OCI-LY7 (cell line): Measurements from ENCODE around the gene NLRP8. TPM values are rescaled to one million over a fixed set of nuclear protein-coding genes. Genes with fewer than 3 reads are reported as not detected.

Experiments used
- BruUV-seq: library from RNA; stranded (reverse); fragments of 400-500 nt; replicated peaks from 2 replicates; lab custom pipeline; 2021; lab: Mats Ljungman, UMichigan
- CTCF ChIA-PET: fragments of 300-600 bp; sonication (Branson Sonifier 250); formaldehyde crosslinking; loops from one replicate; lab custom pipeline; 2022; ENCODE audit warnings: antibody characterized with exemption; ENCODE audit not compliant: unreplicated experiment; lab: Charles Lee
- POLR2A ChIA-PET: fragments of 300-600 bp; sonication (Branson Sonifier 250); formaldehyde crosslinking; loops from one replicate; lab custom pipeline; 2022; ENCODE audit warnings: antibody characterized with exemption; lab: Charles Lee
- DNase-seq: peaks from one replicate; pipeline ENCODE4 v3.0.0-alpha.2; 2015; ENCODE audit warnings: low spot score
- H2AFZ ChIP-seq: fragments of 200-600 bp; sonication (generic), shearing (Covaris generic); 2 replicates; pipeline ENCODE4 v1.6.1; 2014; ENCODE audit warnings: mild to moderate bottlenecking, antibody characterized with exemption, low read length, moderate library complexity
- H3K27ac ChIP-seq: fragments of 200-600 bp; sonication (generic); 2 replicates; pipeline ENCODE4 v1.5.1; 2014; ENCODE audit warnings: mixed run types, low read depth, mild to moderate bottlenecking, moderate library complexity, low read length, inconsistent platforms; ENCODE audit not compliant: poor library complexity, severe bottlenecking
- H3K36me3 ChIP-seq: fragments of 200-600 bp; sonication (generic); 2 replicates; pipeline ENCODE4 v1.6.1; 2014; ENCODE audit warnings: mild to moderate bottlenecking, antibody characterized with exemption, low read length, moderate library complexity, mixed read lengths; ENCODE audit not compliant: insufficient read depth
- H3K4me1 ChIP-seq: fragments of 200-600 bp; sonication (generic); 2 replicates; pipeline ENCODE4 v1.5.1; 2014; ENCODE audit warnings: mild to moderate bottlenecking, low read length; ENCODE audit not compliant: insufficient read depth, poor library complexity, severe bottlenecking
- H3K4me2 ChIP-seq: fragments of 200-600 bp; sonication (generic); 2 replicates; pipeline ENCODE4 v1.6.1; 2014; ENCODE audit warnings: mild to moderate bottlenecking, low read length
- H3K4me3 ChIP-seq: fragments of 200-600 bp; sonication (generic); 2 replicates; pipeline ENCODE4 v1.5.1; 2014; ENCODE audit warnings: mild to moderate bottlenecking, low read depth, low read length; ENCODE audit not compliant: poor library complexity, severe bottlenecking
- H3K79me2 ChIP-seq: fragments of 200-600 bp; sonication (generic); 2 replicates; pipeline ENCODE4 v1.6.1; 2016; ENCODE audit warnings: low read depth, mild to moderate bottlenecking, low read length, moderate library complexity, mixed read lengths; ENCODE audit not compliant: insufficient read depth
- H3K9me2 ChIP-seq: fragments of 200-600 bp; sonication (generic); 2 replicates; pipeline ENCODE4 v1.6.1; 2016; ENCODE audit warnings: mild to moderate bottlenecking, low read length, mixed read lengths; ENCODE audit not compliant: insufficient read depth
- H3K9me3 ChIP-seq: fragments of 200-600 bp; sonication (generic); 2 replicates; pipeline ENCODE4 v1.6.1; 2014; ENCODE audit warnings: mild to moderate bottlenecking, mixed run types, low read length, mixed read lengths
- H4K20me1 ChIP-seq: fragments of 200-600 bp; sonication (generic); 2 replicates; pipeline ENCODE4 v1.6.1; 2014; ENCODE audit warnings: mild to moderate bottlenecking, antibody characterized with exemption, low read length, moderate library complexity, mixed read lengths; ENCODE audit not compliant: insufficient read depth
- EZH2phosphoT487 ChIP-seq: fragments of 200-600 bp; sonication (generic); IDR thresholded peaks from 2 replicates; pipeline ENCODE4 v1.6.1; 2018; ENCODE audit warnings: low read depth, borderline replicate concordance, mild to moderate bottlenecking, mixed run types, antibody characterized with exemption, low read length, moderate library complexity, mixed read lengths
- intact Hi-C: fragments of 100-400 bp; cut with micrococcal nuclease; formaldehyde crosslinking; loops from one replicate; pipeline ENCODE4 v1.10.0; 2022; ENCODE audit not compliant: unreplicated experiment
- total RNA-seq, 2 experiments: library from RNA; depleted of rRNA in 1 of 2; stranded (reverse); fragments of >200 nt in 1 of 2; shearing (Covaris generic) in 1 of 2; gene quantifications; 2 replicates each; pipeline ENCODE4 v1.2.3, GENCODE V29; 2014 to 2022
- TF ChIP-seq, protein P1 (sequence below): fragments of 200-600 bp; sonication (generic); conservative IDR thresholded peaks from 2 replicates; pipeline ENCODE4 v1.5.1; 2014; ENCODE audit warnings: mild to moderate bottlenecking, antibody characterized with exemption, low read length, moderate library complexity, mixed read lengths

NLRP8 gene
- total RNA-seq, 2 experiments from 2014 or later = not detected

DNA sequence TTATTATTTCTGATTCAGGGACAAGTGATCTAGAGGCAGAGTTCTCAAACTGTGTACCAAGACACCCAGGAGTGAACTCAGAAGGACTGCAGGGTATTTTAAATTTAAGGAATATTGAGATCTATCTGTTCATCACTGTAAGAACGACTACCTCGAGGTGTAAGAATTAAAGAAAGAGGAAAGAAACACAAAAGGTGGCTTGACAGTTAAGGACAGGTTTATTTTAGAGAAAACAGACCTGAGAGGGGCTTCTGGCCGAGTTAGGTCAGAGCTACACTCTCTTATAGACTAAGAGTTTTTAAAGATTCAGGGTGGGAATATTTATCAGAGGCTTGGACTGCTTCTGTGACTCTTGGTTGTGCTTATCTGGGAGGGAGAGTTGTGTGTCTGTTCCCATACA, 26.4 kb downstream of the NLRP8 start:
- TF ChIP-seq EZH2phosphoT487 = no peak
- TF ChIP-seq, protein P1, sequence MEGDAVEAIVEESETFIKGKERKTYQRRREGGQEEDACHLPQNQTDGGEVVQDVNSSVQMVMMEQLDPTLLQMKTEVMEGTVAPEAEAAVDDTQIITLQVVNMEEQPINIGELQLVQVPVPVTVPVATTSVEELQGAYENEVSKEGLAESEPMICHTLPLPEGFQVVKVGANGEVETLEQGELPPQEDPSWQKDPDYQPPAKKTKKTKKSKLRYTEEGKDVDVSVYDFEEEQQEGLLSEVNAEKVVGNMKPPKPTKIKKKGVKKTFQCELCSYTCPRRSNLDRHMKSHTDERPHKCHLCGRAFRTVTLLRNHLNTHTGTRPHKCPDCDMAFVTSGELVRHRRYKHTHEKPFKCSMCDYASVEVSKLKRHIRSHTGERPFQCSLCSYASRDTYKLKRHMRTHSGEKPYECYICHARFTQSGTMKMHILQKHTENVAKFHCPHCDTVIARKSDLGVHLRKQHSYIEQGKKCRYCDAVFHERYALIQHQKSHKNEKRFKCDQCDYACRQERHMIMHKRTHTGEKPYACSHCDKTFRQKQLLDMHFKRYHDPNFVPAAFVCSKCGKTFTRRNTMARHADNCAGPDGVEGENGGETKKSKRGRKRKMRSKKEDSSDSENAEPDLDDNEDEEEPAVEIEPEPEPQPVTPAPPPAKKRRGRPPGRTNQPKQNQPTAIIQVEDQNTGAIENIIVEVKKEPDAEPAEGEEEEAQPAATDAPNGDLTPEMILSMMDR = no peak

DNA sequence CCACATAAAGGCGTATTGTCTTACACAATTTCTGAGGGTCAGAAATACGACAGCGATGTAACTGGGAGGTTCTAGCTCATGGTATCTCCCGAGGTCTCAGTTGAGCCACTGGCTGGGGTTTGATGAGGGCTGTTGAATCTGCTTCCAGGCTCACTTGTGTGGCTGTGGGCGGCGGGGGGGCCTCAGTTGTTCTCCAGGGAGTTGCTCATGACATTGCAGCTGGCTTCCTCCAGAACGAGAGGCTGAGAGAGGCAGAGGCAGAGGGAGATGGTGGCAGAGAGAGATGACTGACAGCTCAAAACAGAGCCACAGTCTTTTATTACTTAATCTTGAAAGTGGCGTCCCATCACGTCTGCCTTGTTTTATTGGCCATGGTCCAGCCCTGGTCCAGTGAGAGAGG, 32.8 kb downstream of the NLRP8 start:
- intact Hi-C loops = no loop called here

More for the DNA sequence above, 26.4 kb downstream of the NLRP8 start:
- Histone ChIP-seq H3K4me3 (no peak overlapping the region), H3K9me2 (no peaks in the 10 kb centered on the region), H3K79me2 (no peaks in the 10 kb centered on the region), H2AFZ (no peak overlapping the region), H3K27ac (no peak overlapping the region), H3K9me3 (0 out of 2 replicates have a peak, but pooled peaks cover 12% of the 10 kb centered on the region), H3K36me3 (no peaks in the 10 kb centered on the region), H3K4me1 (no peaks in the 10 kb centered on the region), H4K20me1 (no peaks in the 10 kb centered on the region), H3K4me2 (no peak overlapping the region)
- no peak for DNase-seq
- BruUV-seq = no TSS peak
- CTCF ChIA-PET = no interaction called here
- intact Hi-C loops = no loop called here
- POLR2A ChIA-PET = no interaction called here

DNA sequence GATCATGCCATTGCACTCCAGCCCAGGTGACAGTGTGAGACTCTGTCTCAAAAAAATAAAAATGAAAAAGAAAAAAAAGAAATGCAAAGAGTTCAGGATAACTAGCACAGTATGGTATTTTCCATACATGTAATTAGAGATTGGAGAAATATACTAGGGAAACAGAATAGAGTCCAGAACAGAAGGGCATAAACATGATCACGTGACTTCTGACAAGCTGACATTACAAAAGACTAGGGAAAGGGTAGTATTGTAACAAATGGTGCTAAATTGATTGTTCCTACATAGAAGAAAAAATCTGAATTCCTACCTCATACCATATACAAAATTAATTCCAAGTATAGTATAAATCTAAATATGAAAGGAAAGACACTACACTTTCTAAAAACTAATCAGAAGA, 37.6 kb downstream of the NLRP8 start:
- no peak for TF ChIP-seq EZH2phosphoT487
- TF ChIP-seq, protein P1 = no peak
- POLR2A ChIA-PET = no interaction called here
- Histone ChIP-seq H3K9me3 (no peaks in the 10 kb centered on the region), H4K20me1 (no peaks in the 10 kb centered on the region), H3K4me2 (no peak overlapping the region), H3K79me2 (no peaks in the 10 kb centered on the region), H3K4me1 (no peaks in the 10 kb centered on the region), H3K27ac (no peak overlapping the region), H3K9me2 (no peaks in the 10 kb centered on the region), H3K36me3 (no peaks in the 10 kb centered on the region), H2AFZ (no peak overlapping the region), H3K4me3 (no peak overlapping the region)
- CTCF ChIA-PET = no interaction called here
- intact Hi-C loops = no loop called here
- BruUV-seq = no TSS peak
- DNase-seq = no peak

More for the DNA sequence above, 32.8 kb downstream of the NLRP8 start:
- no peaks in the 10 kb centered on the region for H3K9me3 ChIP-seq
- no peak overlapping the region for H3K4me2 ChIP-seq
- H3K27ac ChIP-seq = no peak overlapping the region
- TF ChIP-seq EZH2phosphoT487 = no peak
- TF ChIP-seq, protein P1 = no peak
- ChIA-PET POLR2A (no interaction called here), CTCF (no interaction called here)
- H3K9me2 ChIP-seq = no peaks in the 10 kb centered on the region
- H2AFZ ChIP-seq = no peak overlapping the region
- H3K4me3 ChIP-seq = no peak overlapping the region
- H3K4me1 ChIP-seq = no peaks in the 10 kb centered on the region
- H3K36me3 ChIP-seq = no peaks in the 10 kb centered on the region
- DNase-seq = no peak
- H4K20me1 ChIP-seq = no peaks in the 10 kb centered on the region
- no TSS peak for BruUV-seq
- no peaks in the 10 kb centered on the region for H3K79me2 ChIP-seq
